ENCODE data around the gene GMPPB.
"Not testable (repeated sequence)": the region's sequence is repeated elsewhere in the genome, so short reads cannot be mapped to it uniquely, and the experiment has no call there.

Gene GMPPB

GRCh38 chr3:49691481-49691880 is 32.3 kb downstream of the GMPPB start:
- not testable (repeated sequence) for H3K4me2 ChIP-seq (ENCODE audit: low read length)

GRCh38 chr3:49690856-49691255 is 32.9 kb downstream of the GMPPB start:
- H3K79me2 ChIP-seq (ENCODE audit: control insufficient read depth, low read length) = peaks cover 26% of the 10 kb centered on the region
- H3K27me3 ChIP-seq (ENCODE audit: control insufficient read depth, low read length); H3F3A ChIP-seq (ENCODE audit: control insufficient read depth, insufficient read depth); H3K9me2 ChIP-seq (replicated peaks; ENCODE audit: control insufficient read depth, low read length); H3K27ac ChIP-seq (ENCODE audit: low read depth, low read length); H4K20me1 ChIP-seq (ENCODE audit: control insufficient read depth, insufficient read depth, low read depth, low read length); H3K9me3 ChIP-seq (ENCODE audit: control insufficient read depth, insufficient read depth, low read length); H3K36me3 ChIP-seq (ENCODE audit: control insufficient read depth, low read length): not testable (repeated sequence)
- H3K4me1 ChIP-seq (ENCODE audit: control insufficient read depth, low read length) = peaks cover 17% of the 10 kb centered on the region
- H3K4me2 ChIP-seq (ENCODE audit: low read length) = peak overlapping the region; percentile 88
- peak overlapping the region; percentile 95; the same call in 1 of the 2 replicates for H3K4me3 ChIP-seq (ENCODE audit: low read length)

More at GRCh38 chr3:49691481-49691880, 32.3 kb downstream of the GMPPB start:
- not testable (repeated sequence) for H3K27ac ChIP-seq (ENCODE audit: low read depth, low read length); H3K9me3 ChIP-seq (ENCODE audit: control insufficient read depth, insufficient read depth, low read length); H3K27me3 ChIP-seq (ENCODE audit: control insufficient read depth, low read length); H4K20me1 ChIP-seq (ENCODE audit: control insufficient read depth, insufficient read depth, low read depth, low read length); H3K4me3 ChIP-seq (ENCODE audit: low read length); H3F3A ChIP-seq (ENCODE audit: control insufficient read depth, insufficient read depth); H3K9me2 ChIP-seq (replicated peaks; ENCODE audit: control insufficient read depth, low read length); H3K36me3 ChIP-seq (ENCODE audit: control insufficient read depth, low read length)
- Histone ChIP-seq H3K4me1 (ENCODE audit: control insufficient read depth, low read length) (peaks cover 17% of the 10 kb centered on the region), H3K79me2 (ENCODE audit: control insufficient read depth, low read length) (peaks cover 26% of the 10 kb centered on the region)

- H3K9me3 ChIP-seq (ENCODE audit: control insufficient read depth, insufficient read depth, low read length); H4K20me1 ChIP-seq (ENCODE audit: control insufficient read depth, insufficient read depth, low read depth, low read length); H3F3A ChIP-seq (ENCODE audit: control insufficient read depth, insufficient read depth); H3K27me3 ChIP-seq (ENCODE audit: control insufficient read depth, low read length); H3K36me3 ChIP-seq (ENCODE audit: control insufficient read depth, low read length); H3K9me2 ChIP-seq (replicated peaks; ENCODE audit: control insufficient read depth, low read length): not testable (repeated sequence)
- peaks cover 26% of the 10 kb centered on the region for H3K79me2 ChIP-seq (ENCODE audit: control insufficient read depth, low read length)
- H3K4me2 ChIP-seq (ENCODE audit: low read length) = peak overlapping the region; percentile 88
- peaks cover 17% of the 10 kb centered on the region for H3K4me1 ChIP-seq (ENCODE audit: control insufficient read depth, low read length)
- 0 out of 2 replicates have a peak overlapping the region, but pooled peaks have one; percentile 34 for H3K27ac ChIP-seq (ENCODE audit: low read depth, low read length)
- H3K4me3 ChIP-seq (ENCODE audit: low read length) = peak overlapping the region; percentile 95
These were observed 33.7 kb downstream of the GMPPB start for GRCh38 chr3:49689908-49690624.

- Histone ChIP-seq H3K4me2 (ENCODE audit: low read length) (peak within 1 kb of the TSS; percentile 88), H3K27me3 (ENCODE audit: control insufficient read depth, low read length) (no peaks in the 10 kb centered on the region), H3F3A (ENCODE audit: control insufficient read depth, insufficient read depth) (no peaks in the 10 kb centered on the region), H3K4me3 (ENCODE audit: low read length) (peak within 1 kb of the TSS; percentile 95), H3K9me3 (ENCODE audit: control insufficient read depth, insufficient read depth, low read length) (no peaks in the 10 kb centered on the region), H3K36me3 (ENCODE audit: control insufficient read depth, low read length) (0 out of 2 replicates have a peak, but pooled peaks cover 4% of the 10 kb centered on the region), H4K20me1 (ENCODE audit: control insufficient read depth, insufficient read depth, low read depth, low read length) (no peaks in the 10 kb centered on the region), H3K27ac (ENCODE audit: low read depth, low read length) (peak within 1 kb of the TSS; percentile 34; the same call in 1 of the 2 replicates), H3K4me1 (ENCODE audit: control insufficient read depth, low read length) (peaks cover 17% of the 10 kb centered on the region), H3K9me2 (replicated peaks; ENCODE audit: control insufficient read depth, low read length) (no peaks in the 10 kb centered on the region), H3K79me2 (ENCODE audit: control insufficient read depth, low read length) (peaks cover 26% of the 10 kb centered on the region)
- TF ChIP-seq EZH2phosphoT487 (IDR thresholded peaks at IDR 0.05; ENCODE audit: borderline replicate concordance, low read length) = no peak
- TF ChIP-seq, protein P1, sequence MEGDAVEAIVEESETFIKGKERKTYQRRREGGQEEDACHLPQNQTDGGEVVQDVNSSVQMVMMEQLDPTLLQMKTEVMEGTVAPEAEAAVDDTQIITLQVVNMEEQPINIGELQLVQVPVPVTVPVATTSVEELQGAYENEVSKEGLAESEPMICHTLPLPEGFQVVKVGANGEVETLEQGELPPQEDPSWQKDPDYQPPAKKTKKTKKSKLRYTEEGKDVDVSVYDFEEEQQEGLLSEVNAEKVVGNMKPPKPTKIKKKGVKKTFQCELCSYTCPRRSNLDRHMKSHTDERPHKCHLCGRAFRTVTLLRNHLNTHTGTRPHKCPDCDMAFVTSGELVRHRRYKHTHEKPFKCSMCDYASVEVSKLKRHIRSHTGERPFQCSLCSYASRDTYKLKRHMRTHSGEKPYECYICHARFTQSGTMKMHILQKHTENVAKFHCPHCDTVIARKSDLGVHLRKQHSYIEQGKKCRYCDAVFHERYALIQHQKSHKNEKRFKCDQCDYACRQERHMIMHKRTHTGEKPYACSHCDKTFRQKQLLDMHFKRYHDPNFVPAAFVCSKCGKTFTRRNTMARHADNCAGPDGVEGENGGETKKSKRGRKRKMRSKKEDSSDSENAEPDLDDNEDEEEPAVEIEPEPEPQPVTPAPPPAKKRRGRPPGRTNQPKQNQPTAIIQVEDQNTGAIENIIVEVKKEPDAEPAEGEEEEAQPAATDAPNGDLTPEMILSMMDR (IDR thresholded peaks at IDR 0.05; ENCODE audit: low read depth, low read length, poor library complexity, severe bottlenecking) = peak; percentile 46
These were observed 34.5 kb downstream of the GMPPB start, which contains the start of the genes MST1 and RNF123 for GRCh38 chr3:49689046-49689907. MST1 (minus strand) TSS chr3:49689474; CDS start chr3:49688691, 783 bp downstream. RNF123 (plus strand) TSS chr3:49689557; CDS start chr3:49691166, 1,609 bp downstream.

DNA sequence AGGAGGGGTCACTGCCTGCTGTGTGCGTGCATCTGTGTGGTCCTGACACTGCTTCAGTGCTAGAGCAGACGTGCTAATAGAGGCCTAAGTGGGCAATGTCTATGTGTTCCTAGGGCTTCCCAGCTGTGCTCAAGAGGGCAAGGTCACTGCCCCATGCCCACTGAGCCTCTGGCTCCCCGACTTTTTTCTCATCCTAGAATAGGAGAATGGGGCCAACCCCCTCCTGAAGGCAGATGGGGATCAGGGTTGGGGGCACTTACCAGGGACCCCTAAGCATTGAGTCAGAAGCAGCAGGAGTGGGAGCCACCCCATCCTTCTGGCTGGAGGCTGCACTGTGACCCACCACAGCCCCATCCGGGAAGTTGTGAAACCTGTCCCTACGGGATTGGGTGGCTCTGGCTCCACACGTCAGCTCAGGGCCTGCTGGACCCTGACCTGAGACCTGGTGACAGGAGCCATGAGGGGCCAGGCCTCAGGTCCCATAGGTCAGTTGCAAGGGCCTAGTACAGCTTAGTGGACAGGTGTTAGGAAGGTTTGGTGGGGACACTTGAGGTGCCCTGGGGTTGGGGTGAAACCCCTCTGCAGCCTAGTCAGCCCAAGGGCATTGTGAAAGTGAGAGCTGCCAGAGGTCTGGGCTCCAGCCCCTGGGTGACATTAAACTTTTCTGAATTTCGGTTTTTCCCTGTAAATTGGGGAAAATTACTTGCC is 35.3 kb downstream of the GMPPB start:
- not testable (repeated sequence) for H3K9me3 ChIP-seq (ENCODE audit: control insufficient read depth, insufficient read depth, low read length); H3K27me3 ChIP-seq (ENCODE audit: control insufficient read depth, low read length); H3F3A ChIP-seq (ENCODE audit: control insufficient read depth, insufficient read depth); H3K36me3 ChIP-seq (ENCODE audit: control insufficient read depth, low read length); H3K9me2 ChIP-seq (replicated peaks; ENCODE audit: control insufficient read depth, low read length); H4K20me1 ChIP-seq (ENCODE audit: control insufficient read depth, insufficient read depth, low read depth, low read length)
- H3K79me2 ChIP-seq (ENCODE audit: control insufficient read depth, low read length) = peaks cover 23% of the 10 kb centered on the region
- peaks cover 17% of the 10 kb centered on the region for H3K4me1 ChIP-seq (ENCODE audit: control insufficient read depth, low read length)
- peak overlapping the region; percentile 88 for H3K4me2 ChIP-seq (ENCODE audit: low read length)
- H3K27ac ChIP-seq (ENCODE audit: low read depth, low read length) = peak overlapping the region; percentile 32; the same call in 1 of the 2 replicates
- peak overlapping the region; percentile 95 for H3K4me3 ChIP-seq (ENCODE audit: low read length)

DNA sequence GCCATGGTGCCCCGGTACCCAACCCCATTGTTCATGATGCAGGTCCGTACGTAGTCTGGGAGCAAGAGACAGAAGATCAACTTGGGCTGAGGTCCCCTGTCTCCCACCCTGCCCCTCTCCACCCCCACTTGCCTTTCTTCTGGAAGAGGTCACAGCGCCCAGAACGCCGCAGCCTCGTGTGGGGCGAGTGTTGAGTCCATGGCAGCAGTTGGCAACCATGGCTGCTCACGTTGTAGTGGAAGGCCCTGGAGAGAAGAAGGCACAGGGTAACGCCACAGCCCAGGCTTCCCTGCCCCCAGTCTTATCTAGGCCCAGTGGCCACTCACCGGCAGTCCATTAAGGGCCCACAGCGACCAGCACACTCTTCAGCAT is 36.3 kb downstream of the GMPPB start:
- H3K4me2 ChIP-seq (ENCODE audit: low read length); H4K20me1 ChIP-seq (ENCODE audit: control insufficient read depth, insufficient read depth, low read depth, low read length); H3K27me3 ChIP-seq (ENCODE audit: control insufficient read depth, low read length); H3F3A ChIP-seq (ENCODE audit: control insufficient read depth, insufficient read depth); H3K9me2 ChIP-seq (replicated peaks; ENCODE audit: control insufficient read depth, low read length); H3K27ac ChIP-seq (ENCODE audit: low read depth, low read length); H3K4me3 ChIP-seq (ENCODE audit: low read length); H3K9me3 ChIP-seq (ENCODE audit: control insufficient read depth, insufficient read depth, low read length): not testable (repeated sequence)
- Histone ChIP-seq H3K4me1 (ENCODE audit: control insufficient read depth, low read length) (peaks cover 17% of the 10 kb centered on the region), H3K79me2 (ENCODE audit: control insufficient read depth, low read length) (peaks cover 23% of the 10 kb centered on the region), H3K36me3 (ENCODE audit: control insufficient read depth, low read length) (peaks cover 17% of the 10 kb centered on the region)
